ENCODE results near the gene HSP90AB1.

- TF ChIP-seq POLR2A (IDR thresholded peaks at IDR 0.05) (peak in 1 of 2 donors; percentile 38), CTCF (IDR thresholded peaks at IDR 0.05) (no peak), POLR2AphosphoS5 (IDR thresholded peaks at IDR 0.05; ENCODE audit: insufficient read depth in 1 of 2, low read depth in 1 of 2) (peak; percentile 24 to 87)
Measured at GRCh38 chr6:44219053-44219814, 27.7 kb upstream of the HSP90AB1 start.
